AG04450 (cell line): ENCODE data around the gene SSTR4. TPM values are rescaled to one million over a fixed set of nuclear protein-coding genes. Genes with fewer than 3 reads are reported as not detected.

ENCODE experiments used
- CTCF ChIA-PET: fragments of 300-600, 350-600 bp; formaldehyde crosslinking; extraction: SDS; loops from one replicate; lab custom pipeline; 2022; ENCODE audit warnings: antibody characterized with exemption, inconsistent platforms; lab: Charles Lee
- POLR2A ChIA-PET: fragments of 350-600 bp; formaldehyde crosslinking; extraction: SDS; loops from one replicate; lab custom pipeline; 2021; ENCODE audit warnings: antibody characterized with exemption, inconsistent platforms; lab: Yijun Ruan, JAX
- DNase-seq: peaks from one replicate; pipeline ENCODE4 v3.0.0-alpha.2; 2011; ENCODE audit warnings: low read depth, low spot score
- H3K27ac ChIP-seq: one replicate; pipeline ENCODE4 v1.5.1; 2012; ENCODE audit warnings: low read depth, low read length, control low read depth
- H3K27me3 ChIP-seq: one replicate; pipeline ENCODE4 v1.6.0; 2012; ENCODE audit warnings: low read length; ENCODE audit not compliant: control insufficient read depth, insufficient read depth
- H3K4me3 ChIP-seq: 2 replicates; pipeline ENCODE4 v1.5.1; 2011; ENCODE audit warnings: mild to moderate bottlenecking, low read depth, low read length, control low read depth
- H3K9me3 ChIP-seq: 2 replicates; pipeline ENCODE4 v1.5.1; 2012; ENCODE audit warnings: low read length; ENCODE audit not compliant: control insufficient read depth, insufficient read depth
- polyA plus RNA-seq: library from polyadenylated mRNA; depleted of rRNA; stranded (reverse); fragments of >200 nt; gene quantifications from 2 replicates; pipeline ENCODE4 v1.2.3, GENCODE V29; 2011
- TF ChIP-seq, protein P1 (sequence below): IDR thresholded peaks from 2 replicates; pipeline ENCODE4 v1.5.1; 2011; ENCODE audit warnings: low read depth, low read length, control low read depth, inconsistent platforms

The SSTR4 gene
- polyA plus RNA-seq, 1 experiment, result not detected

DNA sequence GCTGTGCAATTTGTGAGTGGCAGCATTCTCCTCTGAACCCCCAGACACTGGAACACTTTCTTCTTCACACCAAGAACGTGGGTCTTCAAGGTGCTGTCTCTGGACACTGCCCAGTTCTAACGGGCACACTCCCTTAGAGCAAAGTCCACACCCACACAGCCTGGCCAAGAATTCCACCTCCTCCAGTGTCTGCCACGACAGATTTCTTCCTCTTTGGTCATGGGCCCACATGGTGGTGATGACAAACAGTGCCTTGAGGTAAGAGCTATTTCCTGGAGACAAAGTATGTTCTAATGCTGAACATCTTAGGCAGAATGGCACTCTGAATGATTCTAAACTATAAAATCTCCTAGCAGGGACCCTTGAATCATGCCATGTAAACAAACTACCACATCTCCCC is 25.5 kb upstream of the SSTR4 start:
- no peak overlapping the region for H3K27ac ChIP-seq
- no peaks in the 10 kb centered on the region for H3K27me3 ChIP-seq
- no peak overlapping the region for H3K4me3 ChIP-seq
- no peak for DNase-seq
- TF ChIP-seq, protein P1, sequence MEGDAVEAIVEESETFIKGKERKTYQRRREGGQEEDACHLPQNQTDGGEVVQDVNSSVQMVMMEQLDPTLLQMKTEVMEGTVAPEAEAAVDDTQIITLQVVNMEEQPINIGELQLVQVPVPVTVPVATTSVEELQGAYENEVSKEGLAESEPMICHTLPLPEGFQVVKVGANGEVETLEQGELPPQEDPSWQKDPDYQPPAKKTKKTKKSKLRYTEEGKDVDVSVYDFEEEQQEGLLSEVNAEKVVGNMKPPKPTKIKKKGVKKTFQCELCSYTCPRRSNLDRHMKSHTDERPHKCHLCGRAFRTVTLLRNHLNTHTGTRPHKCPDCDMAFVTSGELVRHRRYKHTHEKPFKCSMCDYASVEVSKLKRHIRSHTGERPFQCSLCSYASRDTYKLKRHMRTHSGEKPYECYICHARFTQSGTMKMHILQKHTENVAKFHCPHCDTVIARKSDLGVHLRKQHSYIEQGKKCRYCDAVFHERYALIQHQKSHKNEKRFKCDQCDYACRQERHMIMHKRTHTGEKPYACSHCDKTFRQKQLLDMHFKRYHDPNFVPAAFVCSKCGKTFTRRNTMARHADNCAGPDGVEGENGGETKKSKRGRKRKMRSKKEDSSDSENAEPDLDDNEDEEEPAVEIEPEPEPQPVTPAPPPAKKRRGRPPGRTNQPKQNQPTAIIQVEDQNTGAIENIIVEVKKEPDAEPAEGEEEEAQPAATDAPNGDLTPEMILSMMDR, result no peak
- ChIA-PET POLR2A (no interaction called here), CTCF (no interaction called here)
- no peaks in the 10 kb centered on the region for H3K9me3 ChIP-seq

DNA sequence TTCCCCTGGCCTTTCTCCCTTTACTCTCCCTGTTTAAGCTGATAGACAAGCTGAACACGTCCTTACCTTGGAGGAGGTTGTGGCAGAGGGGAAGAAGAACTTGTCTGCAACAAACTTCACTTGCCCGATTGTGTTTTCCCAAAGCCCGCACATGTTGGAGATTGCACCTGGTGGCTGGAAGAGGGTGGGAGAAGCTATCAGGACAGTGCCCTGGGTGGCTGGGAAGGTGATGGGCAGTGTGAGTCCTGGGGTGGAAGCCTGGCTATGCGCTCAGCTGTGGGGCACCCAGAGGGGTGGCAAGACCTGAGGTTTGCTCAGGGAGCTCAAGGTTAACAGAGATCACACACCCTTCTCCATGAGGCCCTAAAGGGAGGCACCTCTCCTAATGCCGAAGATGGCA is 25.0 kb upstream of the SSTR4 start:
- Histone ChIP-seq H3K4me3 (no peak overlapping the region), H3K9me3 (no peaks in the 10 kb centered on the region), H3K27me3 (no peaks in the 10 kb centered on the region), H3K27ac (no peak overlapping the region)
- POLR2A ChIA-PET, result no interaction called here
- TF ChIP-seq, protein P1, result no peak
- DNase-seq, result no peak
- CTCF ChIA-PET, result no interaction called here

DNA sequence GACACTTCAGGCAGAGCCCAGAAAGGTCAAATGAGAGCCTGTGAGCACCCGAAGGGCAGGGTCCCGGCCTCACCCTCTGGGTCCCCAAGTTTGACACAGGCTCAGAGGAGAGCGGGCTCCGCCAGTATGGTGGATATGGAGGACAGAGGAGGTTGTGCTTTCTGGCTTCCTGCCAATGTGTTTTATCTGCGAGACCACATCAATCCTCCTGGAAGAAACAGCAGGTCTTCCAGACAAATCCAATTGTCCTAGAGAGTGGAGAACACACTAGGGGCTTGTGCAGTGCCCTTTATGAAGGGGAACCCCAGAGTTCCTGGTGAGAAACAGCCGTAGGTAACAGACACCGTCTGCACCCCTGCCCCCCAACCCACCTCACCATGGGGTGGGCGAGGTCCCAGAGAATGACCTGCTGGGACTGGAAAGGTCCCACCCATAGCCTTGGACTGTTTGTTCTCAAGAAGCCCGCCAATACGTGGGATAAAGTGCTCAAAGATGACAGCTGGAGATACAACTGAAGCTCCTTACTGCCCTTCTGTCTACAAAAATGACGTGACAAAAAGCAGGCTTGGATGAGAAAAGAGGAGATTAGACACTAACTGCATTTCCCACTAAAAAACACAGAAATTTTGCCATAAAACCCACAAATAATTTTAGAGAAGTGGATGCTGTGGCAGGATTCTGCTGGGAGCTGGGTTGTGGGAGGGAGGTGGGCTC is 23.9 kb upstream of the SSTR4 start:
- CTCF ChIA-PET, result no interaction called here
- no peak overlapping the region for H3K4me3 ChIP-seq
- H3K27ac ChIP-seq, result no peak overlapping the region
- H3K9me3 ChIP-seq, result no peaks in the 10 kb centered on the region
- POLR2A ChIA-PET, result no interaction called here
- DNase-seq, result no peak
- no peaks in the 10 kb centered on the region for H3K27me3 ChIP-seq
- TF ChIP-seq, protein P1, result no peak

DNA sequence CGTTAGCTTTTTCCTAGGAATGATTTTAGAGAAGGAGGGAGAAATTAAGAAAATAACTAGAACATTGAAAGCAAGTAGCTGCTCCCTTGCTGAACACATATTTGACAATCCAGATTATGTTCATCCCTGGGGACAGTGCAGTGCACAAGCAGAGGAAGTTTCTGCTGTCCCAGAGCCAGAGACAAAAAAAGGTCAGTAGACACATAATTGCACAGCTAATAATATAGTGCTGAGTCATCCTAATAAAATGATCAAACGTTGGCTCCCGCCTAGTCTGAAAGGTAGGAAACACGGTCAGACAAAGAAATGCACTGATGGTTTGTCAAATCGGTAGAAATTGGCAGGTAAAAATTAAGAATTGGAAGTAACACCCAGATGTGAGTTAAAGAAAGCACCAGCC is 21.7 kb upstream of the SSTR4 start:
- no peak overlapping the region for H3K4me3 ChIP-seq
- no peak overlapping the region for H3K27ac ChIP-seq
- no peak for DNase-seq
- ChIA-PET CTCF (no interaction called here), POLR2A (no interaction called here)
- TF ChIP-seq, protein P1, result no peak
- no peaks in the 10 kb centered on the region for H3K27me3 ChIP-seq
- no peaks in the 10 kb centered on the region for H3K9me3 ChIP-seq

DNA sequence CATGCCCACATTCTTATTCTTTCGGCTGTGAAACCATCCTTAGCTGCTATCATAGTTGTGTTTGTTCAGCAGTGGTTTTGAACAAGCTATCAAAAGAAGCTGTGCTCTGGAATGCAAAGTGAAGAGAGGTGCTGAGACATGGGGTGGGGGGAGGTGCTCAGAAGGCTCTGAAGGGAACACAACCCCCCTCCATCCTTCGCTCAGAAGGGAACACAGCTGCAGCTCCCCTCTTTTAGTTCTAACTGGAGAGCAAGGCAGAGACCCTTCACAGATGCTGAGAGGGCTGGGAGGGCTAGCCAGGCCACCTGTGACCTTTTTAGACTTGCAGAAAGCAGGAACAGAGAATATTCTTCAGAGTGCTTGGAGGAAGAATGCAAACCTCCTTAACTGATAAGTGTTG is 17.6 kb upstream of the SSTR4 start:
- DNase-seq, result no peak
- CTCF ChIA-PET, result interaction anchor here (0.5 kb wide), 1 partner anchor 678 kb away, joined by 3 read pairs; no protein-coding TSS in a partner anchor
- H3K4me3 ChIP-seq, result no peak overlapping the region
- H3K9me3 ChIP-seq, result no peaks in the 10 kb centered on the region
- no peaks in the 10 kb centered on the region for H3K27me3 ChIP-seq
- TF ChIP-seq, protein P1, result no peak
- no peak overlapping the region for H3K27ac ChIP-seq
- POLR2A ChIA-PET, result no interaction called here
